H1 (cell line): Measurements from ENCODE around the gene PRKCH. TPM values are rescaled to one million over a fixed set of nuclear protein-coding genes. Genes with fewer than 3 reads are reported as not detected.

Source experiments
- CTCF ChIA-PET: fragments of 300-600 bp; sonication (Branson Sonifier 250); formaldehyde crosslinking; loops from one replicate; lab custom pipeline; 2021; ENCODE audit not compliant: partially characterized antibody; lab: Charles Lee
- POLR2A ChIA-PET: fragments of 300-600 bp; sonication (Branson Sonifier 250); formaldehyde crosslinking; loops from one replicate; lab custom pipeline; 2021; ENCODE audit warnings: inconsistent platforms; ENCODE audit not compliant: partially characterized antibody; lab: Charles Lee
- DNase-seq, 2 experiments: peaks; one replicate each; pipeline versions ENCODE4 v3.0.0 to v3.0.0-alpha.2; 2010 to 2022; ENCODE audit warnings: low spot score in 2 of 2, low read depth in 1 of 2, mixed read lengths in 1 of 2
- FAIRE-seq: peaks from 2 replicates; lab custom pipeline; 2011; peaks lifted over from hg19 to GRCh38; lab: Jason Lieb, UNC
- H2AFZ ChIP-seq: 2 replicates; pipeline ENCODE4 v1.8.1; 2012; ENCODE audit warnings: low read length, inconsistent platforms
- H2AK5ac ChIP-seq: 2 replicates; pipeline ENCODE4 v1.6.1; 2013; ENCODE audit warnings: low read depth, low read length
- H2BK120ac ChIP-seq: replicated peaks from 2 replicates; pipeline ENCODE3; 2013; ENCODE audit warnings: low read depth, low read length, inconsistent platforms
- H2BK12ac ChIP-seq: 2 replicates; pipeline ENCODE4 v1.6.1; 2013; ENCODE audit warnings: low read depth, low read length
- H2BK15ac ChIP-seq: 2 replicates; pipeline ENCODE4 v1.6.1; 2013; ENCODE audit warnings: low read length
- H2BK20ac ChIP-seq: 2 replicates; pipeline ENCODE4 v1.6.1; 2013; ENCODE audit warnings: low read length
- H2BK5ac ChIP-seq: 2 replicates; pipeline ENCODE4 v1.6.1; 2013; ENCODE audit warnings: low read depth, low read length
- H3K14ac ChIP-seq: 2 replicates; pipeline ENCODE4 v1.6.1; 2013; ENCODE audit warnings: inconsistent platforms; ENCODE audit not compliant: insufficient read length
- H3K18ac ChIP-seq: 2 replicates; pipeline ENCODE4 v1.6.1; 2013; ENCODE audit warnings: low read length; ENCODE audit errors: extremely low read depth
- H3K23ac ChIP-seq: 2 replicates; pipeline ENCODE4 v1.6.1; 2013; ENCODE audit warnings: inconsistent platforms; ENCODE audit not compliant: insufficient read length
- H3K23me2 ChIP-seq: 2 replicates; pipeline ENCODE4 v1.6.1; 2013; ENCODE audit warnings: low read depth, low read length
- H3K27ac ChIP-seq: 2 replicates; pipeline ENCODE4 v1.6.1; 2011; ENCODE audit warnings: low read depth, low read length, inconsistent platforms
- H3K27me3 ChIP-seq, 4 experiments: replicated peaks in 1 of 4; 1 replicate in 1 of 4; 2 replicates in 3 of 4; pipeline versions ENCODE4 v1.6.1 to v1.8.1; 2011 to 2013; ENCODE audit warnings: low read length in 3 of 4, mild to moderate bottlenecking in 3 of 4, inconsistent platforms in 2 of 4, mixed read lengths in 2 of 4, moderate library complexity in 1 of 4; ENCODE audit not compliant: control insufficient read depth in 3 of 4, insufficient read depth in 3 of 4; ENCODE audit errors: extremely low read depth in 1 of 4
- H3K36me3 ChIP-seq, 4 experiments: 2 replicates each; pipeline versions ENCODE4 v1.6.1 to v1.8.1; 2011 to 2013; ENCODE audit warnings: mild to moderate bottlenecking in 4 of 4, low read length in 3 of 4, moderate library complexity in 2 of 4, control low read depth in 1 of 4, inconsistent platforms in 1 of 4; ENCODE audit not compliant: insufficient read depth in 4 of 4, control insufficient read depth in 2 of 4
- H3K4ac ChIP-seq: replicated peaks from 2 replicates; pipeline ENCODE3; 2013; ENCODE audit warnings: low read length, low read depth, mixed read lengths, inconsistent platforms; ENCODE audit not compliant: insufficient read length
- H3K4me1 ChIP-seq, 4 experiments: replicated peaks in 1 of 4; 1 replicate in 1 of 4; 2 replicates in 3 of 4; pipeline versions ENCODE4 v1.6.1 to v1.8.1; 2011 to 2013; ENCODE audit warnings: low read length in 3 of 4, inconsistent platforms in 2 of 4, mixed read lengths in 1 of 4; ENCODE audit not compliant: insufficient read depth in 4 of 4, control insufficient read depth in 3 of 4
- H3K4me2 ChIP-seq, 2 experiments: 2 replicates each; pipeline versions ENCODE4 v1.6.1 to v1.8.1; 2011 to 2013; ENCODE audit warnings: low read depth in 2 of 2, low read length in 2 of 2, control low read depth in 1 of 2, inconsistent platforms in 1 of 2, mild to moderate bottlenecking in 1 of 2; ENCODE audit not compliant: insufficient read depth in 1 of 2
- H3K4me3 ChIP-seq, 4 experiments: fragments of 200-600, 300-600 bp in 1 of 4; sonication (generic), shearing (Covaris generic), sonication (Bioruptor Twin) in 1 of 4; 2 replicates each; pipeline versions ENCODE4 v1.5.1 to v1.8.1; 2011 to 2016; ENCODE audit warnings: low read length in 4 of 4, low read depth in 3 of 4, control low read depth in 2 of 4, inconsistent platforms in 2 of 4, mild to moderate bottlenecking in 2 of 4, mixed read lengths in 1 of 4, moderate library complexity in 1 of 4; ENCODE audit not compliant: insufficient read depth in 2 of 4; ENCODE audit errors: extremely low read depth in 1 of 4
- H3K56ac ChIP-seq: replicated peaks from 2 replicates; pipeline ENCODE3; 2013; ENCODE audit warnings: low read depth, mild to moderate bottlenecking, mixed read lengths, low read length, inconsistent platforms; ENCODE audit not compliant: insufficient read length
- H3K79me1 ChIP-seq: 2 replicates; pipeline ENCODE4 v1.6.1; 2013; ENCODE audit warnings: low read depth, low read length, control low read depth
- H3K79me2 ChIP-seq, 2 experiments: 2 replicates each; pipeline versions ENCODE4 v1.6.1 to v1.8.1; 2012 to 2013; ENCODE audit warnings: low read length in 2 of 2, mild to moderate bottlenecking in 2 of 2, inconsistent platforms in 1 of 2; ENCODE audit not compliant: insufficient read depth in 2 of 2, control insufficient read depth in 1 of 2
- H3K9ac ChIP-seq, 4 experiments: replicated peaks in 1 of 4; 1 replicate in 1 of 4; 2 replicates in 3 of 4; pipeline versions ENCODE4 v1.6.1 to v1.8.1; 2011 to 2013; ENCODE audit warnings: low read depth in 3 of 4, low read length in 3 of 4, control low read depth in 2 of 4, mild to moderate bottlenecking in 2 of 4, moderate library complexity in 2 of 4, inconsistent platforms in 1 of 4; ENCODE audit errors: extremely low read depth in 1 of 4
- H3K9me3 ChIP-seq, 2 experiments: 2 replicates each; pipeline versions ENCODE4 v1.6.1 to v1.8.1; 2012 to 2013; ENCODE audit warnings: mild to moderate bottlenecking in 2 of 2, moderate library complexity in 2 of 2, control low read depth in 1 of 2, inconsistent platforms in 1 of 2, low read depth in 1 of 2, low read length in 1 of 2, mixed read lengths in 1 of 2; ENCODE audit not compliant: insufficient read depth in 2 of 2
- H4K20me1 ChIP-seq, 2 experiments: replicated peaks in 1 of 2; 2 replicates each; pipeline versions ENCODE3 to v1.8.1; 2011 to 2013; ENCODE audit warnings: inconsistent platforms in 2 of 2, low read length in 2 of 2, mild to moderate bottlenecking in 1 of 2; ENCODE audit not compliant: insufficient read depth in 2 of 2, control insufficient read depth in 1 of 2
- H4K5ac ChIP-seq: 2 replicates; pipeline ENCODE4 v1.6.1; 2013; ENCODE audit warnings: low read length, low read depth, mixed read lengths, inconsistent platforms; ENCODE audit not compliant: insufficient read length
- H4K8ac ChIP-seq: 2 replicates; pipeline ENCODE4 v1.8.0; 2013; ENCODE audit warnings: mild to moderate bottlenecking, moderate library complexity, low read length, inconsistent platforms; ENCODE audit not compliant: insufficient read depth; ENCODE audit errors: extremely low read depth
- H4K91ac ChIP-seq: replicated peaks from 2 replicates; pipeline ENCODE3; 2013; ENCODE audit warnings: low read length, mixed read lengths, inconsistent platforms; ENCODE audit not compliant: insufficient read length
- WGBS, 2 experiments: shearing (Covaris generic) in 1 of 2; methylation state at CpG; one replicate each; pipeline versions ENCODE4 v1.1.6 to v1.1.7; 2013 to 2015; ENCODE audit warnings: low lambda C conversion rate in 2 of 2, mixed read lengths in 2 of 2, inconsistent platforms in 1 of 2, low coverage in 1 of 2, missing lambda C conversion rate in 1 of 2; ENCODE audit not compliant: insufficient replicate concordance in 2 of 2, insufficient coverage in 1 of 2, insufficient read length in 1 of 2; ENCODE audit errors: extremely low coverage in 1 of 2, missing lambda C conversion rate in 1 of 2; 5-methylcytosine and 5-hydroxymethylcytosine counted together
- polyA plus RNA-seq, 7 experiments: library from polyadenylated mRNA; depleted of rRNA in 3 of 7; stranded (reverse) in 5 of 7; unstranded in 2 of 7; fragments of >200 nt in 5 of 7; fragments of 200-250 nt in 2 of 7; gene quantifications; 1 replicate in 5 of 7; 2 replicates in 1 of 7; 4 replicates in 1 of 7; pipeline versions ENCODE4 v1.2.1 to v1.2.3, GENCODE V29; 2011 to 2013; ENCODE audit warnings: missing spikeins in 2 of 7, mixed read lengths in 2 of 7
- total RNA-seq: library from RNA; stranded (reverse); fragmentation: NEBNext Ultra II Directional; extraction: Animal tissue kit (Norgen Biotek cat#: 25700); gene quantifications from 2 replicates; pipeline ENCODE4 v1.2.1, GENCODE V29; 2021

The PRKCH gene
- total and polyA plus RNA-seq, 2 of the 8 experiments (the other 6 are each of a cell fraction or from before 2014, with no cell fraction given): 6.4 to 7.0 TPM

GRCh38 chr14:61369454-61369810 lies 48.1 kb downstream of the PRKCH start:
- WGBS, 2 experiments: 87% methylated on average over 3 of the region's 3 CpGs; no CpG with 5 or more reads in 1 of the 2 experiments

More at GRCh38 chr14:61369454-61369810, 48.1 kb downstream of the PRKCH start:
- no peaks in the 10 kb centered on the region for H3K79me1 ChIP-seq
- no peak overlapping the region for H3K9ac ChIP-seq
- H2AFZ ChIP-seq: no peak overlapping the region
- H3K4ac ChIP-seq: no peak overlapping the region
- no peak overlapping the region for H4K91ac ChIP-seq
- H3K27me3 ChIP-seq: no peaks in the 10 kb centered on the region
- H2AK5ac ChIP-seq: no peak overlapping the region
- H2BK5ac ChIP-seq: no peak overlapping the region
- no peaks in the 10 kb centered on the region for H4K20me1 ChIP-seq
- H3K18ac ChIP-seq: no peak overlapping the region
- H3K27ac ChIP-seq: no peak overlapping the region
- 0 out of 7 replicates have a peak, but pooled peaks cover 0 to 2% (median 0%) of the 10 kb centered on the region in 4 experiments for H3K4me1 ChIP-seq
- H3K79me2 ChIP-seq: no peaks in the 10 kb centered on the region
- no peak overlapping the region for H3K23ac ChIP-seq
- H3K36me3 ChIP-seq: no peaks in the 10 kb centered on the region; a peak in 1 of 8 replicates
- no peak for DNase-seq
- ChIA-PET CTCF (interaction anchor here (1.2 kb wide), 1 partner anchor 13 kb away, joined by 3 read pairs; no protein-coding TSS in a partner anchor), POLR2A (no interaction called here)
- H2BK20ac ChIP-seq: no peak overlapping the region
- no peak overlapping the region for H4K8ac ChIP-seq
- no peak for FAIRE-seq
- H3K9me3 ChIP-seq: peaks cover 16 to 18% of the 10 kb centered on the region in 2 experiments
- no peak overlapping the region for H2BK15ac ChIP-seq
- H3K4me3 ChIP-seq: no peak overlapping the region
- H3K4me2 ChIP-seq: no peak overlapping the region
- H3K56ac ChIP-seq: no peak overlapping the region
- H3K23me2 ChIP-seq: no peaks in the 10 kb centered on the region
- H2BK120ac ChIP-seq: no peak overlapping the region
- H4K5ac ChIP-seq: no peak overlapping the region
- H3K14ac ChIP-seq: no peak overlapping the region
- H2BK12ac ChIP-seq: no peak overlapping the region
